Mesenchymal stem cell (in vitro differentiated cells and primary cell): ENCODE measurements around the gene TCF25.

Experiments used
- DNase-seq: peaks from one replicate; pipeline ENCODE4 v3.0.0-alpha.2; 2013
- H2AFZ ChIP-seq: one replicate; pipeline ENCODE4 v1.6.1; 2013; ENCODE audit warnings: low read depth, mild to moderate bottlenecking, control low read depth, inconsistent platforms, low read length, moderate library complexity
- H2AK5ac ChIP-seq: 2 replicates; pipeline ENCODE4 v1.6.1; 2013; ENCODE audit warnings: low read length, moderate library complexity, mild to moderate bottlenecking, inconsistent platforms; ENCODE audit not compliant: severe bottlenecking
- H2BK120ac ChIP-seq: one replicate; pipeline ENCODE4 v1.6.1; 2013; ENCODE audit warnings: low read depth, mild to moderate bottlenecking, inconsistent platforms, low read length, moderate library complexity
- H2BK12ac ChIP-seq, 2 experiments: one replicate each; pipeline ENCODE4 v1.6.1; 2013; ENCODE audit warnings: inconsistent platforms in 2 of 2, low read length in 2 of 2, mild to moderate bottlenecking in 2 of 2, moderate library complexity in 2 of 2, control low read depth in 1 of 2
- H2BK15ac ChIP-seq: one replicate; pipeline ENCODE4 v1.6.1; 2013; ENCODE audit warnings: mild to moderate bottlenecking, low read depth, inconsistent platforms; ENCODE audit not compliant: poor library complexity, severe bottlenecking
- H2BK5ac ChIP-seq: 2 replicates; pipeline ENCODE4 v1.6.1; 2013; ENCODE audit warnings: low read depth, mild to moderate bottlenecking, low read length, control low read depth, inconsistent platforms; ENCODE audit not compliant: poor library complexity, severe bottlenecking
- H3K14ac ChIP-seq, 2 experiments: one replicate each; pipeline ENCODE4 v1.6.1; 2013; ENCODE audit warnings: inconsistent platforms in 2 of 2, low read length in 2 of 2, control low read depth in 1 of 2, mild to moderate bottlenecking in 1 of 2, moderate library complexity in 1 of 2
- H3K18ac ChIP-seq, 2 experiments: one replicate each; pipeline ENCODE4 v1.6.1; 2013; ENCODE audit warnings: inconsistent platforms in 2 of 2, low read length in 2 of 2, control low read depth in 1 of 2, low read depth in 1 of 2, mild to moderate bottlenecking in 1 of 2
- H3K23ac ChIP-seq, 2 experiments: one replicate each; pipeline ENCODE4 v1.6.1; 2013; ENCODE audit warnings: inconsistent platforms in 2 of 2, low read length in 2 of 2, mild to moderate bottlenecking in 2 of 2, moderate library complexity in 2 of 2, control low read depth in 1 of 2
- H3K27ac ChIP-seq: 2 replicates; pipeline ENCODE4 v1.5.1; 2013; ENCODE audit warnings: mild to moderate bottlenecking, moderate library complexity, low read length, control low read depth, inconsistent platforms; ENCODE audit not compliant: poor library complexity, severe bottlenecking
- H3K27me3 ChIP-seq, 2 experiments: 2 replicates each; pipeline versions ENCODE4 v1.6.1 to v1.7.0; 2013; ENCODE audit warnings: low read length in 2 of 2, mild to moderate bottlenecking in 2 of 2, moderate library complexity in 2 of 2, control low read depth in 1 of 2, inconsistent platforms in 1 of 2; ENCODE audit not compliant: control insufficient read depth in 1 of 2, insufficient read depth in 1 of 2
- H3K36me3 ChIP-seq, 2 experiments: 2 replicates each; pipeline versions ENCODE4 v1.6.1 to v1.7.0; 2013; ENCODE audit warnings: low read length in 2 of 2, control low read depth in 1 of 2, inconsistent platforms in 1 of 2, low read depth in 1 of 2, mild to moderate bottlenecking in 1 of 2; ENCODE audit not compliant: insufficient read depth in 2 of 2, control insufficient read depth in 1 of 2
- H3K4ac ChIP-seq, 2 experiments: one replicate each; pipeline ENCODE4 v1.6.1; 2013; ENCODE audit warnings: inconsistent platforms in 2 of 2, low read length in 2 of 2, mild to moderate bottlenecking in 2 of 2, moderate library complexity in 2 of 2, control low read depth in 1 of 2, low read depth in 1 of 2
- H3K4me1 ChIP-seq: 2 replicates; pipeline ENCODE4 v1.6.1; 2013; ENCODE audit warnings: low read depth, low read length, control low read depth; ENCODE audit not compliant: control insufficient read depth, insufficient read depth
- H3K4me2 ChIP-seq: 2 replicates; pipeline ENCODE4 v1.6.1; 2013; ENCODE audit warnings: low read length, mild to moderate bottlenecking, inconsistent platforms; ENCODE audit not compliant: poor library complexity, severe bottlenecking
- H3K4me3 ChIP-seq, 2 experiments: 2 replicates each; pipeline versions ENCODE4 v1.5.1 to v1.7.0; 2013; ENCODE audit warnings: low read length in 2 of 2, mild to moderate bottlenecking in 2 of 2, control low read depth in 1 of 2, low read depth in 1 of 2; ENCODE audit not compliant: insufficient read depth in 1 of 2
- H3K79me1 ChIP-seq: replicated peaks from 2 replicates; pipeline ENCODE4 v1.6.1; 2013; ENCODE audit warnings: mild to moderate bottlenecking, control low read depth, low read length, inconsistent platforms; ENCODE audit not compliant: poor library complexity, severe bottlenecking
- H3K9ac ChIP-seq: 2 replicates; pipeline ENCODE4 v1.7.0; 2013; ENCODE audit warnings: mild to moderate bottlenecking, low read length, moderate library complexity
- H3K9me3 ChIP-seq: 2 replicates; pipeline ENCODE4 v1.7.0; 2013; ENCODE audit warnings: mild to moderate bottlenecking, low read length; ENCODE audit not compliant: control insufficient read depth
- H4K8ac ChIP-seq: one replicate; pipeline ENCODE4 v1.6.1; 2013; ENCODE audit warnings: inconsistent platforms, mild to moderate bottlenecking, low read length, moderate library complexity
- H4K91ac ChIP-seq: one replicate; pipeline ENCODE4 v1.6.1; 2013; ENCODE audit warnings: mild to moderate bottlenecking, low read length, inconsistent platforms
- WGBS: methylation state at CpG from one replicate; pipeline ENCODE4 v1.1.7; 2013; ENCODE audit warnings: mixed read lengths; 5-methylcytosine and 5-hydroxymethylcytosine counted together

TCF25 gene

DNA sequence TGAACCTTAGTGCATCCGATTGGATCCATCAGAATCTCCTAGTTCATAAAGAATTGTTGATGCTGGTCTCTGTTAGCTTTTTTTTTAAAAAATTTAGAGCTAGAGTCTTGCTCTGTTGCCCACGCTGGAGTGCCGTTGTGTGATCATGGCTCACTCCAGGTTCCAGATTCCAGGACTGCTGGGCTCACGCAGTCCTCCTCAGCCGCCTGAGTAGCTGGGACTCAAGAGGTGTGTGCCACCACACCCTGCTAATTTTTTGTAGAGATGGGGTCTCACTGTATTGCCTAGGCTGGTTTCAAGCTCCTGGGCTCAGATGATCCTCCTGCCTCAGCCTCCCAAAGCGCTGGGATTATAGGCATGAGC is 8.0 kb downstream of the TCF25 start:
- H3K23ac ChIP-seq: no peak overlapping the region
- WGBS: 98% methylated on average over 6 of the region's 6 CpGs
- no peaks in the 10 kb centered on the region for H3K27me3 ChIP-seq
- H2AFZ ChIP-seq: no peak overlapping the region
- H3K4me3 ChIP-seq: no peak overlapping the region
- no peak overlapping the region for H2AK5ac ChIP-seq
- H3K14ac ChIP-seq: no peak overlapping the region
- H3K4ac ChIP-seq: no peak overlapping the region
- no peak overlapping the region for H4K91ac ChIP-seq
- H2BK5ac ChIP-seq: no peak overlapping the region
- no peak overlapping the region for H3K27ac ChIP-seq
- H2BK120ac ChIP-seq: no peak overlapping the region
- no peak for DNase-seq
- H3K79me1 ChIP-seq: peaks cover 18% of the 10 kb centered on the region
- no peak overlapping the region for H3K4me2 ChIP-seq
- H2BK15ac ChIP-seq: no peak overlapping the region
- H3K36me3 ChIP-seq: peaks cover 80 to 83% of the 10 kb centered on the region in 2 experiments
- H2BK12ac ChIP-seq: no peak overlapping the region
- no peaks in the 10 kb centered on the region for H3K9me3 ChIP-seq
- H3K4me1 ChIP-seq: peaks cover 3% of the 10 kb centered on the region
- H3K9ac ChIP-seq: no peak overlapping the region
- H3K18ac ChIP-seq: no peak overlapping the region
- no peak overlapping the region for H4K8ac ChIP-seq

DNA sequence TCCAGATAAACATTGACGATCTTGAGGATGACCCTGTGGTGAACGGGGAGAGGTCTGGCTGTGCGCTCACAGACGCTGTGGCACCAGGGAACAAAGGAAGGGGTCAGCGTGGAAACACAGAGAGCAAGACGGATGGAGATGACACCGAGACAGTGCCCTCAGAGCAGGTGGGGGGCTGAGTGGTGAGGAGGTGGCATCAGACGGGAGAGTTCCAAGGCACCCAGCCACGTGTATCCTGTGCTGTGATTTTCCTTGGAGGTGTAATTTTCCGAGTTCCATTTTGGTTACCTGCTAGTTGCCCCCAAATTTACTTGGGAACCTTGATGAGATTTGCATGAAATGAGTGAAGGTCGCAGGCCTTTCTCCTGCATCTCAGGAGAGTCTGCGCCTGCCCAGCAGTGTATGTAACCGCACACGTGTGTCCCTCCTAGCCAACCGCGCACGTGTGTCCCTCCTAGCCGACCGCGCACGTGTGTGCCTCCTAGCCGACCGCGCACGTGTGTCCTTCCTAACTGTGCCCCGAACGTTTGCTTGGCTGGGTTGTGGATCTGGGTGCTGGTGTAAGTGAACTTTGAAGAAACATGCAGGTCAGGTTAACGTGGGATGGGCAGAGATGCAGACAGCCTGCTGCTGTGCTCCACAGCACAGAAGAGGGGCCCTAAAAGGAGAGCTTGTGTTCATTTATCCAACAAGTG is 10.1 kb downstream of the TCF25 start:
- peaks cover 1% of the 10 kb centered on the region for H3K4me1 ChIP-seq
- H2BK120ac ChIP-seq: no peak overlapping the region
- no peaks in the 10 kb centered on the region for H3K9me3 ChIP-seq
- H3K79me1 ChIP-seq: peaks cover 22% of the 10 kb centered on the region
- no peaks in the 10 kb centered on the region for H3K27me3 ChIP-seq
- no peak overlapping the region for H3K9ac ChIP-seq
- peak overlapping the region in 1 of 2 experiments; percentile 21 for H2BK12ac ChIP-seq
- peaks cover 83 to 94% of the 10 kb centered on the region in 2 experiments for H3K36me3 ChIP-seq
- H2AFZ ChIP-seq: no peak overlapping the region
- no peak overlapping the region for H2BK15ac ChIP-seq
- H4K91ac ChIP-seq: no peak overlapping the region
- no peak overlapping the region for H2AK5ac ChIP-seq
- H3K4ac ChIP-seq: no peak overlapping the region
- no peak for DNase-seq
- H4K8ac ChIP-seq: no peak overlapping the region
- H3K23ac ChIP-seq: no peak overlapping the region
- H3K4me3 ChIP-seq: no peak overlapping the region
- H3K14ac ChIP-seq: no peak overlapping the region
- no peak overlapping the region for H3K18ac ChIP-seq
- no peak overlapping the region for H3K27ac ChIP-seq
- 98% methylated on average over 28 of the region's 28 CpGs for WGBS
- H2BK5ac ChIP-seq: no peak overlapping the region
- H3K4me2 ChIP-seq: no peak overlapping the region

DNA sequence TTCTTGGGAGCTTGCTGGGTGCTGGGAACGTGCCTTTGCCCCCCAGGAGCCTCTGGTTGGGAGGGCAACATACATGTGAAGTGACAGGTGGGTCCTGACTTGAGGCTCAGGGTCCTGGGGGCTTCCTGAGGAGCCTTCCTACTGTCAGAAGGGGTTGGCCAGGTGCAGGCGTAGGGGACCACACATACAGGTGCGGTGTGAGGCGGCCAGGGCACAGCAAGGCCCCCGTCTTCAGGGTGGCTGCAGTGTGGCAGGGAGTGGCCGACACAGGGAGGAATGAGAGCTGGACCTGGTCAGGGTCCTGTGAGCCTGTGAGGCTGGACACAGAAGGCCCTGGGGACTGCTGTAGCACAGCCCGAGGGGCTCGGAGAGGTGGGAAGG is 10.6 kb downstream of the TCF25 start:
- no peak overlapping the region for H2AFZ ChIP-seq
- H3K4me3 ChIP-seq: no peak overlapping the region
- no peaks in the 10 kb centered on the region for H3K27me3 ChIP-seq
- H3K4ac ChIP-seq: no peak overlapping the region
- H2AK5ac ChIP-seq: no peak overlapping the region
- no peak overlapping the region for H3K14ac ChIP-seq
- no peak overlapping the region for H3K18ac ChIP-seq
- DNase-seq: no peak
- no peak overlapping the region for H4K91ac ChIP-seq
- no peak overlapping the region for H3K27ac ChIP-seq
- no peak overlapping the region for H2BK12ac ChIP-seq
- H3K4me1 ChIP-seq: peaks cover 1% of the 10 kb centered on the region
- peaks cover 24% of the 10 kb centered on the region for H3K79me1 ChIP-seq
- 98% methylated on average over 6 of the region's 8 CpGs for WGBS
- H3K9ac ChIP-seq: no peak overlapping the region
- H4K8ac ChIP-seq: peak overlapping the region; percentile 22
- no peak overlapping the region for H3K4me2 ChIP-seq
- H3K9me3 ChIP-seq: no peaks in the 10 kb centered on the region
- H2BK120ac ChIP-seq: no peak overlapping the region
- no peak overlapping the region for H2BK5ac ChIP-seq
- no peak overlapping the region for H3K23ac ChIP-seq
- H3K36me3 ChIP-seq: peaks cover 81 to 94% of the 10 kb centered on the region in 2 experiments
- H2BK15ac ChIP-seq: no peak overlapping the region

DNA sequence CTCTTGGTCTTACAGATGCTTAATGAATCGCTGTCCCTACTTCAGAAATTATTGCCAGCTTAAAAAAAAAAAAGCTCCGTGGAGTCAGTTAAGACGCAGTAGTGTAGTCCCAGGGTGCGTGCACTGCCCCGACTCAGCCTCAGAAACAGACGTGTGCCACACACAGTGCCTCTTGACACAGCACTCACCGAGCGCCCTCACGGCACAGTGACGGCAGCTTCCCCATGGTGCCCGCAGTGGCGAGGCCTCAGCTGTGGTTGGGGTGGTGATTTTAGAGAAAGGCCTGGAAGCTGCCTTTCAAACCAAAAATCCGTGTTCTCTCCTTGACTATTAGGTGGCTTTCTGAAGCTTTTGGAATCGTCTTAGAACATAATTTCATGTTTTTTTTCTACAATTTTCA is 13.9 kb downstream of the TCF25 start:
- H2BK12ac ChIP-seq: no peak overlapping the region
- 97% methylated on average over 14 of the region's 14 CpGs for WGBS
- no peak overlapping the region for H3K14ac ChIP-seq
- no peak overlapping the region for H2AK5ac ChIP-seq
- H3K4me1 ChIP-seq: no peaks in the 10 kb centered on the region
- no peak overlapping the region for H2AFZ ChIP-seq
- no peak overlapping the region for H2BK120ac ChIP-seq
- no peak overlapping the region for H3K4ac ChIP-seq
- peaks cover 43% of the 10 kb centered on the region for H3K79me1 ChIP-seq
- H3K27me3 ChIP-seq: no peaks in the 10 kb centered on the region
- no peak overlapping the region for H2BK5ac ChIP-seq
- peaks cover 86 to 92% of the 10 kb centered on the region in 2 experiments for H3K36me3 ChIP-seq
- H3K4me2 ChIP-seq: no peak overlapping the region
- no peak overlapping the region for H3K18ac ChIP-seq
- no peak for DNase-seq
- H4K8ac ChIP-seq: no peak overlapping the region
- H4K91ac ChIP-seq: no peak overlapping the region
- H3K23ac ChIP-seq: no peak overlapping the region
- no peaks in the 10 kb centered on the region for H3K9me3 ChIP-seq
- no peak overlapping the region for H3K9ac ChIP-seq
- no peak overlapping the region for H3K27ac ChIP-seq
- no peak overlapping the region for H3K4me3 ChIP-seq
- H2BK15ac ChIP-seq: no peak overlapping the region
